ENCODE results near the gene SLC17A1.

The SLC17A1 gene

GRCh38 chr6:25874118-25874517 lies 42.3 kb upstream of the SLC17A1 start, which contains the start of gene SLC17A3:
Gene SLC17A3, minus strand, starts transcription at chr6:25874243. Its CDS starts 5,856 bp downstream, at chr6:25868387.
- no peak within 1 kb of the TSS for H3K27ac ChIP-seq
- TF ChIP-seq ZFX (IDR thresholded peaks at IDR 0.05; ENCODE audit: borderline replicate concordance) (no peak), CTCF (IDR thresholded peaks at IDR 0.05) (no peak)

- TF ChIP-seq ZFX (IDR thresholded peaks at IDR 0.05; ENCODE audit: borderline replicate concordance) = no peak
- H3K27ac ChIP-seq = no peak overlapping the region
These were observed 41.0 kb upstream of the SLC17A1 start for GRCh38 chr6:25872814-25873213.

- no peak for TF ChIP-seq ZFX (IDR thresholded peaks at IDR 0.05; ENCODE audit: borderline replicate concordance)
- TF ChIP-seq CTCF (IDR thresholded peaks at IDR 0.05) = no peak
These were observed 38.0 kb upstream of the SLC17A1 start for GRCh38 chr6:25869840-25870239.

GRCh38 chr6:25868436-25869183 lies 36.8 kb upstream of the SLC17A1 start:
- H3K27ac ChIP-seq = no peak overlapping the region
- TF ChIP-seq ZFX (IDR thresholded peaks at IDR 0.05; ENCODE audit: borderline replicate concordance) (no peak), CTCF (IDR thresholded peaks at IDR 0.05) (no peak)

More at GRCh38 chr6:25869840-25870239, 38.0 kb upstream of the SLC17A1 start:
- H3K27ac ChIP-seq = no peak overlapping the region

GRCh38 chr6:25866011-25866410 lies 34.2 kb upstream of the SLC17A1 start:
- no peak overlapping the region for H3K27ac ChIP-seq
- no peak for TF ChIP-seq CTCF (IDR thresholded peaks at IDR 0.05)
- no peak for TF ChIP-seq ZFX (IDR thresholded peaks at IDR 0.05; ENCODE audit: borderline replicate concordance)

GRCh38 chr6:25863360-25863759 lies 31.5 kb upstream of the SLC17A1 start:
- no peak for TF ChIP-seq ZFX (IDR thresholded peaks at IDR 0.05; ENCODE audit: borderline replicate concordance)
- no peak for TF ChIP-seq CTCF (IDR thresholded peaks at IDR 0.05)

GRCh38 chr6:25862199-25862598 lies 30.3 kb upstream of the SLC17A1 start:
- TF ChIP-seq CTCF (IDR thresholded peaks at IDR 0.05) = no peak
- TF ChIP-seq ZFX (IDR thresholded peaks at IDR 0.05; ENCODE audit: borderline replicate concordance) = no peak
- H3K27ac ChIP-seq = no peak overlapping the region

More at GRCh38 chr6:25863360-25863759, 31.5 kb upstream of the SLC17A1 start:
- no peak overlapping the region for H3K27ac ChIP-seq

Data from 22Rv1 (cell line).